ENCODE data around the gene LBP. TPM values are rescaled to one million over a fixed set of nuclear protein-coding genes. Genes with fewer than 3 reads are reported as not detected.
A peak's percentile ranks its signal among the peaks of the same experiment; 100 is the strongest.
"Not testable (repeated sequence)": the region's sequence is repeated elsewhere in the genome, so short reads cannot be mapped to it uniquely, and the experiment has no call there.

LBP gene
- total and polyA plus RNA-seq, 2 experiments from 2014 or later = 0.10 to 0.19 TPM

GRCh38 chr20:38377039-38377685, 30.9 kb downstream of the LBP start (continued):
- TF ChIP-seq EZH2phosphoT487 (IDR thresholded peaks at IDR 0.05; ENCODE audit: unreplicated experiment) (no peak), JUNB (IDR thresholded peaks at IDR 0.05; ENCODE audit: unreplicated experiment) (no peak), CREB1 (CRISPR knock-in tag; IDR thresholded peaks at IDR 0.05; ENCODE audit: low read depth) (no peak)

GRCh38 chr20:38377838-38378237, 31.6 kb downstream of the LBP start:
- not testable (repeated sequence) for H3K27me3 ChIP-seq (ENCODE audit: insufficient read depth); DNase-seq (ENCODE audit: low spot score); H3F3A ChIP-seq (replicated peaks; ENCODE audit: low read depth); H3K27ac ChIP-seq (ENCODE audit: low read depth); H3K79me2 ChIP-seq (replicated peaks; ENCODE audit: insufficient read depth); H3K27ac Mint-ChIP-seq; H3K4me1 Mint-ChIP-seq; H3K4me3 Mint-ChIP-seq; H3K4me3 ChIP-seq; H4K20me1 ChIP-seq (replicated peaks; ENCODE audit: insufficient read depth); H2AFZ ChIP-seq; H3K9me2 ChIP-seq (ENCODE audit: insufficient read depth); H3K36me3 ChIP-seq (ENCODE audit: insufficient read depth); H3K4me1 ChIP-seq (ENCODE audit: insufficient read depth); H3K4me2 ChIP-seq; H3K27me3 Mint-ChIP-seq (ENCODE audit: insufficient read depth, low read depth, poor library complexity); H3K36me3 Mint-ChIP-seq (ENCODE audit: low read depth); ATAC-seq
- H3K9me3 Mint-ChIP-seq = peaks cover 14% of the 10 kb centered on the region

- Mint-ChIP-seq H3K4me3 (no peak overlapping the region), H3K27me3 (ENCODE audit: insufficient read depth, low read depth, poor library complexity) (peaks cover 6% of the 10 kb centered on the region), H3K36me3 (ENCODE audit: low read depth) (no peaks in the 10 kb centered on the region), H3K9me3 (peaks cover 7% of the 10 kb centered on the region; the same call in 2 of the 3 replicates), H3K27ac (no peak overlapping the region), H3K4me1 (peaks cover 6% of the 10 kb centered on the region; the same call in 1 of the 3 replicates)
- peaks cover 11% of the 10 kb centered on the region; the same call in 1 of the 2 replicates for H3K4me1 ChIP-seq (ENCODE audit: insufficient read depth)
- no peaks in the 10 kb centered on the region for H3K9me2 ChIP-seq (ENCODE audit: insufficient read depth)
- H2AFZ ChIP-seq = peak overlapping the region; percentile 63
- H3K4me2 ChIP-seq = no peak overlapping the region
- no peaks in the 10 kb centered on the region for H3F3A ChIP-seq (replicated peaks; ENCODE audit: low read depth)
- no peak overlapping the region for H3K4me3 ChIP-seq
- no peaks in the 10 kb centered on the region for H3K36me3 ChIP-seq (ENCODE audit: insufficient read depth)
- H4K20me1 ChIP-seq (replicated peaks; ENCODE audit: insufficient read depth) = no peaks in the 10 kb centered on the region
- H3K27me3 ChIP-seq (ENCODE audit: insufficient read depth) = no peaks in the 10 kb centered on the region
- H3K27ac ChIP-seq (ENCODE audit: low read depth) = no peak overlapping the region
- ATAC-seq = no peak; the same call in 1 of the 3 replicates
- DNase-seq (ENCODE audit: low spot score) = no peak
- no peaks in the 10 kb centered on the region for H3K79me2 ChIP-seq (replicated peaks; ENCODE audit: insufficient read depth)
- TF ChIP-seq EZH2phosphoT487 (IDR thresholded peaks at IDR 0.05; ENCODE audit: unreplicated experiment) (no peak), ETS1 (IDR thresholded peaks at IDR 0.05) (no peak), NANOG (IDR thresholded peaks at IDR 0.05; ENCODE audit: borderline replicate concordance) (no peak), POLR2AphosphoS5 (IDR thresholded peaks at IDR 0.05; ENCODE audit: low read depth) (no peak), JUNB (IDR thresholded peaks at IDR 0.05; ENCODE audit: unreplicated experiment) (no peak), EZH2 (IDR thresholded peaks at IDR 0.05; ENCODE audit: low read depth, unreplicated experiment) (no peak), ZNF331 (CRISPR knock-in tag; IDR thresholded peaks at IDR 0.05; ENCODE audit: low read depth) (no peak), REST (IDR thresholded peaks at IDR 0.05; ENCODE audit: unreplicated experiment) (no peak)
Observed at GRCh38 chr20:38383147-38383546, 36.9 kb downstream of the LBP start.

Data from GM23338 (cell line).